ENCODE data around the gene MRPL41.
A peak's percentile ranks its signal among the peaks of the same experiment; 100 is the strongest.
"Not testable (repeated sequence)": the region's sequence is repeated elsewhere in the genome, so short reads cannot be mapped to it uniquely, and the experiment has no call there.

Gene MRPL41

GRCh38 chr9:137553654-137554053, 2.0 kb downstream of the MRPL41 start:
- DNase-seq: not testable (repeated sequence)

- no peak for DNase-seq
Observed at GRCh38 chr9:137554349-137554748, 2.7 kb downstream of the MRPL41 start.

- DNase-seq: no peak
Observed at GRCh38 chr9:137555179-137555578, 3.5 kb downstream of the MRPL41 start.

GRCh38 chr9:137556069-137556838, 4.6 kb downstream of the MRPL41 start:
- no peak for DNase-seq

GRCh38 chr9:137558127-137558526, 6.4 kb downstream of the MRPL41 start:
- DNase-seq: no peak

- no peak for DNase-seq
Observed at GRCh38 chr9:137564134-137564533, 12.5 kb downstream of the MRPL41 start.

GRCh38 chr9:137564817-137565411, 13.2 kb downstream of the MRPL41 start:
- DNase-seq: no peak

GRCh38 chr9:137568445-137568844, 16.8 kb downstream of the MRPL41 start:
- DNase-seq: not testable (repeated sequence)

- DNase-seq: no peak
Observed at GRCh38 chr9:137569609-137570203, 18.0 kb downstream of the MRPL41 start.

GRCh38 chr9:137570566-137570965, 18.9 kb downstream of the MRPL41 start:
- DNase-seq: no peak

GRCh38 chr9:137574192-137574591, 22.5 kb downstream of the MRPL41 start:
- DNase-seq: no peak

- DNase-seq: no peak
Observed at GRCh38 chr9:137575364-137575715, 23.7 kb downstream of the MRPL41 start.

GRCh38 chr9:137575716-137576411, 24.2 kb downstream of the MRPL41 start:
- no peak for DNase-seq

GRCh38 chr9:137578518-137579258, 27.0 kb downstream of the MRPL41 start, which contains the start of gene DPH7:
Gene DPH7, minus strand, starts transcription at chr9:137578925. Its CDS starts 148 bp downstream, at chr9:137578777.
- peak; percentile 96 for DNase-seq

GRCh38 chr9:137579259-137579604, 27.6 kb downstream of the MRPL41 start:
- DNase-seq: no peak

GRCh38 chr9:137580209-137580953, 28.7 kb downstream of the MRPL41 start:
- no peak for DNase-seq

GRCh38 chr9:137580954-137581322, 29.3 kb downstream of the MRPL41 start:
- DNase-seq: no peak

GRCh38 chr9:137581361-137582285, 29.9 kb downstream of the MRPL41 start:
- no peak for DNase-seq

GRCh38 chr9:137582286-137582860, 30.7 kb downstream of the MRPL41 start:
- DNase-seq: peak; percentile 31

- no peak for DNase-seq
Observed at GRCh38 chr9:137583347-137583746, 31.7 kb downstream of the MRPL41 start.

- no peak for DNase-seq
Observed at GRCh38 chr9:137583957-137584356, 32.3 kb downstream of the MRPL41 start.
